Bronchial epithelial cell (primary cell): ENCODE measurements around the gene BAG2. TPM values are rescaled to one million over a fixed set of nuclear protein-coding genes. Genes with fewer than 3 reads are reported as not detected.

ENCODE experiments used
- DNase-seq: peaks from one replicate; pipeline ENCODE4 v3.0.0-alpha.2; 2010; ENCODE audit warnings: low read depth
- FAIRE-seq: peaks from 2 replicates; lab custom pipeline; 2011; peaks lifted over from hg19 to GRCh38; lab: Jason Lieb, UNC
- H3K27me3 ChIP-seq: 2 replicates; pipeline ENCODE4 v1.5.1; 2011; ENCODE audit warnings: low read length; ENCODE audit not compliant: control insufficient read depth, insufficient read depth
- H3K36me3 ChIP-seq: 2 replicates; pipeline ENCODE4 v1.5.1; 2011; ENCODE audit warnings: low read length; ENCODE audit not compliant: control insufficient read depth, insufficient read depth
- H3K4me3 ChIP-seq: 2 replicates; pipeline ENCODE4 v1.5.1; 2011; ENCODE audit warnings: mild to moderate bottlenecking, low read depth, low read length, control low read depth
- CTCF ChIP-seq: IDR thresholded peaks from 2 replicates; pipeline ENCODE4 v1.5.1; 2011; ENCODE audit warnings: mild to moderate bottlenecking, moderate library complexity, low read length, control low read depth, inconsistent platforms; ENCODE audit not compliant: insufficient read depth, severe bottlenecking
- total RNA-seq: library from RNA; depleted of rRNA; stranded (reverse); fragments of >200 nt; gene quantifications from 2 replicates; pipeline ENCODE4 v1.2.1, GENCODE V29; 2014

BAG2 gene
- total RNA-seq, 1 donor from 2014 or later, result 2.1 TPM

- FAIRE-seq (no peak), DNase-seq (no peak)
- no peak overlapping the region for H3K4me3 ChIP-seq
- peaks cover 1% of the 10 kb centered on the region for H3K36me3 ChIP-seq
- no peak for TF ChIP-seq CTCF
- no peaks in the 10 kb centered on the region for H3K27me3 ChIP-seq
Measured at GRCh38 chr6:57135885-57136284, 36.2 kb upstream of the BAG2 start.

GRCh38 chr6:57137350-57137749 is 34.8 kb upstream of the BAG2 start:
- Histone ChIP-seq H3K36me3 (peaks cover 2% of the 10 kb centered on the region), H3K4me3 (no peak overlapping the region), H3K27me3 (no peaks in the 10 kb centered on the region)
- DNase-seq (no peak), FAIRE-seq (no peak)
- TF ChIP-seq CTCF, result no peak

GRCh38 chr6:57138026-57138425 is 34.1 kb upstream of the BAG2 start:
- no peak for DNase-seq
- H3K4me3 ChIP-seq, result no peak overlapping the region
- no peak for FAIRE-seq
- no peaks in the 10 kb centered on the region for H3K27me3 ChIP-seq
- H3K36me3 ChIP-seq, result peaks cover 2% of the 10 kb centered on the region
- no peak for TF ChIP-seq CTCF

GRCh38 chr6:57141451-57142177 is 30.5 kb upstream of the BAG2 start:
- Histone ChIP-seq H3K36me3 (peaks cover 1% of the 10 kb centered on the region), H3K4me3 (no peak overlapping the region), H3K27me3 (no peaks in the 10 kb centered on the region)
- no peak for FAIRE-seq
- no peak for TF ChIP-seq CTCF
- no peak for DNase-seq

- DNase-seq (no peak), FAIRE-seq (no peak)
- no peak for TF ChIP-seq CTCF
- Histone ChIP-seq H3K27me3 (no peaks in the 10 kb centered on the region), H3K36me3 (peaks cover 2% of the 10 kb centered on the region), H3K4me3 (no peak overlapping the region)
Measured at GRCh38 chr6:57142178-57142525, 30.0 kb upstream of the BAG2 start.

GRCh38 chr6:57143690-57144089 is 28.4 kb upstream of the BAG2 start:
- DNase-seq (no peak), FAIRE-seq (no peak)
- no peak for TF ChIP-seq CTCF
- H3K36me3 ChIP-seq, result peaks cover 5% of the 10 kb centered on the region
- no peaks in the 10 kb centered on the region for H3K27me3 ChIP-seq
- no peak overlapping the region for H3K4me3 ChIP-seq
